Fibroblast of the conjunctiva (primary cell): ENCODE results near the gene ASPSCR1.
A peak's percentile ranks its signal among the peaks of the same experiment; 100 is the strongest.

Source experiments
- DNase-seq: peaks from one replicate; pipeline ENCODE4 v3.0.0-alpha.2; 2010; ENCODE audit warnings: low read depth

ASPSCR1 gene

GRCh38 chr17:81977211-81977808, at the start of gene ASPSCR1:
Gene ASPSCR1, plus strand, starts transcription at chr17:81977629. Its CDS starts 18 bp downstream, at chr17:81977647.
- DNase-seq: peak; percentile 87

- DNase-seq: peak; percentile 93
Measured at GRCh38 chr17:81927653-81928543, 49.5 kb upstream of the ASPSCR1 start, which contains the start of gene MAFG. Gene MAFG, minus strand, starts transcription at chr17:81927735. Its CDS starts 4,550 bp downstream, at chr17:81923185.

- DNase-seq: no peak
Measured at GRCh38 chr17:81928544-81929252, 48.7 kb upstream of the ASPSCR1 start.

- DNase-seq: no peak
Measured at GRCh38 chr17:81929253-81930141, 47.9 kb upstream of the ASPSCR1 start.

GRCh38 chr17:81930142-81931125, 47.0 kb upstream of the ASPSCR1 start:
- DNase-seq: no peak

GRCh38 chr17:81931189-81931556, 46.3 kb upstream of the ASPSCR1 start:
- DNase-seq: no peak

- DNase-seq: no peak
Measured at GRCh38 chr17:81931557-81932332, 45.7 kb upstream of the ASPSCR1 start.

- no peak for DNase-seq
Measured at GRCh38 chr17:81932333-81932983, 45.0 kb upstream of the ASPSCR1 start.

GRCh38 chr17:81933178-81933699, 44.2 kb upstream of the ASPSCR1 start:
- no peak for DNase-seq

GRCh38 chr17:81934098-81934757, 43.2 kb upstream of the ASPSCR1 start:
- DNase-seq: no peak

- DNase-seq: no peak
Measured at GRCh38 chr17:81934850-81935708, 42.4 kb upstream of the ASPSCR1 start.

- no peak for DNase-seq
Measured at GRCh38 chr17:81935709-81936084, 41.7 kb upstream of the ASPSCR1 start.

GRCh38 chr17:81939218-81939617, 38.2 kb upstream of the ASPSCR1 start:
- DNase-seq: no peak

- no peak for DNase-seq
Measured at GRCh38 chr17:81939881-81940385, 37.5 kb upstream of the ASPSCR1 start.

- no peak for DNase-seq
Measured at GRCh38 chr17:81940538-81941483, 36.6 kb upstream of the ASPSCR1 start.
